ENCODE measurements around the gene PLEKHM1. TPM values are rescaled to one million over a fixed set of nuclear protein-coding genes. Genes with fewer than 3 reads are reported as not detected.

Gene PLEKHM1
- total and polyA plus RNA-seq, 2 donors: 14.2 to 21.8 TPM

- Histone ChIP-seq H3K4me3 (ENCODE audit: low read depth, low read length) (no peak overlapping the region), H3K27ac (ENCODE audit: low read depth) (no peak overlapping the region), H3K36me3 (ENCODE audit: insufficient read depth) (peaks cover 3% of the 10 kb centered on the region), H3K4me1 (ENCODE audit: insufficient read depth) (no peaks in the 10 kb centered on the region)
- WGBS: 68% methylated on average over 5 of the region's 5 CpGs
- DNase-seq (ENCODE audit: extremely low spot score): no peak
Measured at GRCh38 chr17:45398800-45399199, 91.7 kb downstream of the PLEKHM1 start.

GRCh38 chr17:45397796-45398195 is 92.7 kb downstream of the PLEKHM1 start:
- Histone ChIP-seq H3K4me3 (ENCODE audit: low read depth, low read length) (no peak overlapping the region), H3K4me1 (ENCODE audit: insufficient read depth) (no peaks in the 10 kb centered on the region), H3K27ac (ENCODE audit: low read depth) (no peak overlapping the region), H3K36me3 (ENCODE audit: insufficient read depth) (peaks cover 3% of the 10 kb centered on the region)
- DNase-seq (ENCODE audit: extremely low spot score): no peak
- 86% methylated on average over 5 of the region's 5 CpGs for WGBS

- Histone ChIP-seq H3K27ac (ENCODE audit: low read depth) (no peak overlapping the region), H3K4me3 (ENCODE audit: low read depth, low read length) (no peak overlapping the region), H3K36me3 (ENCODE audit: insufficient read depth) (no peaks in the 10 kb centered on the region), H3K4me1 (ENCODE audit: insufficient read depth) (no peaks in the 10 kb centered on the region)
- DNase-seq (ENCODE audit: extremely low spot score): no peak
- WGBS: 94% methylated on average over 50 of the region's 50 CpGs
Measured at GRCh38 chr17:45396496-45397205, 93.9 kb downstream of the PLEKHM1 start.

- WGBS: 58% methylated on average over 60 of the region's 60 CpGs
- no peak for DNase-seq (ENCODE audit: extremely low spot score)
- no peak overlapping the region for H3K27ac ChIP-seq (ENCODE audit: low read depth)
- no peak overlapping the region for H3K4me3 ChIP-seq (ENCODE audit: low read depth, low read length)
- H3K4me1 ChIP-seq (ENCODE audit: insufficient read depth): no peaks in the 10 kb centered on the region
- H3K36me3 ChIP-seq (ENCODE audit: insufficient read depth): no peaks in the 10 kb centered on the region
Measured at GRCh38 chr17:45395569-45396415, 94.7 kb downstream of the PLEKHM1 start.

- DNase-seq (ENCODE audit: extremely low spot score): peak; percentile 70
- WGBS: 16% methylated on average over 30 of the region's 30 CpGs
- H3K4me3 ChIP-seq (ENCODE audit: low read depth, low read length): no peak overlapping the region
- H3K4me1 ChIP-seq (ENCODE audit: insufficient read depth): no peaks in the 10 kb centered on the region
- H3K36me3 ChIP-seq (ENCODE audit: insufficient read depth): no peaks in the 10 kb centered on the region
- H3K27ac ChIP-seq (ENCODE audit: low read depth): no peak overlapping the region
Measured at GRCh38 chr17:45394913-45395568, 95.5 kb downstream of the PLEKHM1 start.

- DNase-seq (ENCODE audit: extremely low spot score): no peak
- Histone ChIP-seq H3K36me3 (ENCODE audit: insufficient read depth) (no peaks in the 10 kb centered on the region), H3K4me3 (ENCODE audit: low read depth, low read length) (no peak overlapping the region), H3K27ac (ENCODE audit: low read depth) (no peak overlapping the region), H3K4me1 (ENCODE audit: insufficient read depth) (no peaks in the 10 kb centered on the region)
- WGBS: 77% methylated on average over 4 of the region's 4 CpGs
Measured at GRCh38 chr17:45394564-45394912, 96.0 kb downstream of the PLEKHM1 start.

GRCh38 chr17:45394091-45394490 is 96.4 kb downstream of the PLEKHM1 start:
- 82% methylated on average over 6 of the region's 6 CpGs for WGBS
- no peaks in the 10 kb centered on the region for H3K36me3 ChIP-seq (ENCODE audit: insufficient read depth)
- no peak overlapping the region for H3K27ac ChIP-seq (ENCODE audit: low read depth)

GRCh38 chr17:45393411-45393810 is 97.1 kb downstream of the PLEKHM1 start:
- Histone ChIP-seq H3K4me3 (ENCODE audit: low read depth, low read length) (no peak overlapping the region), H3K4me1 (ENCODE audit: insufficient read depth) (no peaks in the 10 kb centered on the region), H3K36me3 (ENCODE audit: insufficient read depth) (no peaks in the 10 kb centered on the region), H3K27ac (ENCODE audit: low read depth) (no peak overlapping the region)
- DNase-seq (ENCODE audit: extremely low spot score): no peak
- 97% methylated on average over 5 of the region's 5 CpGs for WGBS

More at GRCh38 chr17:45394091-45394490, 96.4 kb downstream of the PLEKHM1 start:
- DNase-seq (ENCODE audit: extremely low spot score): no peak
- no peaks in the 10 kb centered on the region for H3K4me1 ChIP-seq (ENCODE audit: insufficient read depth)
- no peak overlapping the region for H3K4me3 ChIP-seq (ENCODE audit: low read depth, low read length)

- 96% methylated on average over 2 of the region's 2 CpGs for WGBS
- no peak for DNase-seq (ENCODE audit: extremely low spot score)
- H3K4me1 ChIP-seq (ENCODE audit: insufficient read depth): no peaks in the 10 kb centered on the region
- no peak overlapping the region for H3K4me3 ChIP-seq (ENCODE audit: low read depth, low read length)
- H3K27ac ChIP-seq (ENCODE audit: low read depth): no peak overlapping the region
- H3K36me3 ChIP-seq (ENCODE audit: insufficient read depth): no peaks in the 10 kb centered on the region
Measured at GRCh38 chr17:45391918-45392317, 98.6 kb downstream of the PLEKHM1 start.

- WGBS: 57% methylated on average over 5 of the region's 5 CpGs
- Histone ChIP-seq H3K4me3 (ENCODE audit: low read depth, low read length) (no peak overlapping the region), H3K27ac (ENCODE audit: low read depth) (no peak overlapping the region), H3K4me1 (ENCODE audit: insufficient read depth) (no peaks in the 10 kb centered on the region), H3K36me3 (ENCODE audit: insufficient read depth) (no peaks in the 10 kb centered on the region)
- no peak for DNase-seq (ENCODE audit: extremely low spot score)
Measured at GRCh38 chr17:45391291-45391690, 99.2 kb downstream of the PLEKHM1 start.

GRCh38 chr17:45389354-45389753 is 101.2 kb downstream of the PLEKHM1 start:
- WGBS: 38% methylated on average over 3 of the region's 3 CpGs

GRCh38 chr17:45388604-45389325 is 101.8 kb downstream of the PLEKHM1 start:
- Histone ChIP-seq H3K4me3 (ENCODE audit: low read depth, low read length) (no peak overlapping the region), H3K36me3 (ENCODE audit: insufficient read depth) (no peaks in the 10 kb centered on the region), H3K4me1 (ENCODE audit: insufficient read depth) (no peaks in the 10 kb centered on the region), H3K27ac (ENCODE audit: low read depth) (no peak overlapping the region)
- 65% methylated on average over 10 of the region's 10 CpGs for WGBS
- no peak for DNase-seq (ENCODE audit: extremely low spot score)

More at GRCh38 chr17:45389354-45389753, 101.2 kb downstream of the PLEKHM1 start:
- no peaks in the 10 kb centered on the region for H3K4me1 ChIP-seq (ENCODE audit: insufficient read depth)
- no peaks in the 10 kb centered on the region for H3K36me3 ChIP-seq (ENCODE audit: insufficient read depth)
- H3K4me3 ChIP-seq (ENCODE audit: low read depth, low read length): no peak overlapping the region
- no peak overlapping the region for H3K27ac ChIP-seq (ENCODE audit: low read depth)
- no peak for DNase-seq (ENCODE audit: extremely low spot score)

- WGBS: 93% methylated on average over 3 of the region's 3 CpGs
- DNase-seq (ENCODE audit: extremely low spot score): no peak
- no peaks in the 10 kb centered on the region for H3K4me1 ChIP-seq (ENCODE audit: insufficient read depth)
- H3K4me3 ChIP-seq (ENCODE audit: low read depth, low read length): no peak overlapping the region
- H3K27ac ChIP-seq (ENCODE audit: low read depth): no peak overlapping the region
- H3K36me3 ChIP-seq (ENCODE audit: insufficient read depth): no peaks in the 10 kb centered on the region
Measured at GRCh38 chr17:45387739-45388138, 102.8 kb downstream of the PLEKHM1 start.

Data from urinary bladder (tissue), 4 donors.